Endometrium (tissue), 2 donors: Measurements from ENCODE around the gene MACROD1.

Experiments
- FAIRE-seq: peaks from 2 replicates; lab custom pipeline; 2012; peaks lifted over from hg19 to GRCh38; lab: Jason Lieb, UNC
- donor health status: control.
- donor health status: control.

Gene MACROD1

GRCh38 chr11:64011371-64011770 lies 154.5 kb downstream of the MACROD1 start:
- no peak for FAIRE-seq

- FAIRE-seq = no peak
Measured at GRCh38 chr11:64010783-64011182, 155.1 kb downstream of the MACROD1 start.

GRCh38 chr11:64009710-64010109 lies 156.2 kb downstream of the MACROD1 start:
- no peak for FAIRE-seq

- FAIRE-seq = no peak
Measured at GRCh38 chr11:64008914-64009633, 156.8 kb downstream of the MACROD1 start.

GRCh38 chr11:64008283-64008913 lies 157.5 kb downstream of the MACROD1 start:
- no peak for FAIRE-seq

GRCh38 chr11:64007629-64008282 lies 158.2 kb downstream of the MACROD1 start:
- FAIRE-seq = no peak

- no peak for FAIRE-seq
Measured at GRCh38 chr11:64007160-64007628, 158.7 kb downstream of the MACROD1 start.

GRCh38 chr11:64006398-64006797 lies 159.5 kb downstream of the MACROD1 start:
- FAIRE-seq = no peak

GRCh38 chr11:64005691-64006090 lies 160.2 kb downstream of the MACROD1 start:
- FAIRE-seq = no peak

GRCh38 chr11:64004590-64004984 lies 161.3 kb downstream of the MACROD1 start:
- no peak for FAIRE-seq

GRCh38 chr11:64003807-64004589 lies 161.9 kb downstream of the MACROD1 start:
- no peak for FAIRE-seq

- FAIRE-seq = no peak
Measured at GRCh38 chr11:64001484-64002420, 164.2 kb downstream of the MACROD1 start.

- FAIRE-seq = no peak
Measured at GRCh38 chr11:64000740-64001483, 165.0 kb downstream of the MACROD1 start.

GRCh38 chr11:64000026-64000739 lies 165.7 kb downstream of the MACROD1 start:
- no peak for FAIRE-seq

GRCh38 chr11:63999349-64000025 lies 166.4 kb downstream of the MACROD1 start:
- no peak for FAIRE-seq

GRCh38 chr11:63998558-63999348 lies 167.2 kb downstream of the MACROD1 start:
- FAIRE-seq = no peak

GRCh38 chr11:63997801-63998337 lies 168.0 kb downstream of the MACROD1 start:
- no peak for FAIRE-seq

- no peak for FAIRE-seq
Measured at GRCh38 chr11:63997104-63997700, 168.7 kb downstream of the MACROD1 start.
